ENCODE measurements around the gene CYS1.

CYS1 gene

GRCh38 chr2:10029875-10030223 lies 50.4 kb downstream of the CYS1 start:
- Histone ChIP-seq H2BK5ac (ENCODE audit: low read length) (no peak overlapping the region), H2BK120ac (ENCODE audit: low read depth, low read length) (no peak overlapping the region), H3K79me2 (ENCODE audit: control insufficient read depth, insufficient read depth, low read length) (no peaks in the 10 kb centered on the region), H3K4me3 (ENCODE audit: low read length) (no peak overlapping the region), H3K27me3 (ENCODE audit: insufficient read depth, low read length, poor library complexity) (no peaks in the 10 kb centered on the region), H3K9ac (ENCODE audit: low read length) (no peak overlapping the region), H2BK15ac (replicated peaks; ENCODE audit: low read depth) (no peak overlapping the region), H3K4me1 (ENCODE audit: control insufficient read depth, low read depth, low read length) (peaks cover 9% of the 10 kb centered on the region), H3K23ac (ENCODE audit: low read length) (no peak overlapping the region), H3K79me1 (ENCODE audit: low read length) (no peaks in the 10 kb centered on the region), H3K4me2 (ENCODE audit: low read length) (no peak overlapping the region), H3K4ac (ENCODE audit: low read depth, low read length) (no peak overlapping the region), H4K5ac (ENCODE audit: low read length) (no peak overlapping the region), H3K36me3 (ENCODE audit: control insufficient read depth, insufficient read depth, low read length) (no peaks in the 10 kb centered on the region), H4K8ac (ENCODE audit: low read depth, low read length) (no peak overlapping the region), H3K27ac (ENCODE audit: low read depth, low read length) (no peak overlapping the region), H3K18ac (ENCODE audit: low read length) (no peak overlapping the region), H2AK5ac (ENCODE audit: low read length) (no peak overlapping the region), H3K56ac (ENCODE audit: low read length) (no peak overlapping the region)
- DNase-seq: no peak
- no CpG with 5 or more reads among the region's 7 CpGs for WGBS (ENCODE audit: extremely low coverage, insufficient coverage, low lambda C conversion rate)

DNA sequence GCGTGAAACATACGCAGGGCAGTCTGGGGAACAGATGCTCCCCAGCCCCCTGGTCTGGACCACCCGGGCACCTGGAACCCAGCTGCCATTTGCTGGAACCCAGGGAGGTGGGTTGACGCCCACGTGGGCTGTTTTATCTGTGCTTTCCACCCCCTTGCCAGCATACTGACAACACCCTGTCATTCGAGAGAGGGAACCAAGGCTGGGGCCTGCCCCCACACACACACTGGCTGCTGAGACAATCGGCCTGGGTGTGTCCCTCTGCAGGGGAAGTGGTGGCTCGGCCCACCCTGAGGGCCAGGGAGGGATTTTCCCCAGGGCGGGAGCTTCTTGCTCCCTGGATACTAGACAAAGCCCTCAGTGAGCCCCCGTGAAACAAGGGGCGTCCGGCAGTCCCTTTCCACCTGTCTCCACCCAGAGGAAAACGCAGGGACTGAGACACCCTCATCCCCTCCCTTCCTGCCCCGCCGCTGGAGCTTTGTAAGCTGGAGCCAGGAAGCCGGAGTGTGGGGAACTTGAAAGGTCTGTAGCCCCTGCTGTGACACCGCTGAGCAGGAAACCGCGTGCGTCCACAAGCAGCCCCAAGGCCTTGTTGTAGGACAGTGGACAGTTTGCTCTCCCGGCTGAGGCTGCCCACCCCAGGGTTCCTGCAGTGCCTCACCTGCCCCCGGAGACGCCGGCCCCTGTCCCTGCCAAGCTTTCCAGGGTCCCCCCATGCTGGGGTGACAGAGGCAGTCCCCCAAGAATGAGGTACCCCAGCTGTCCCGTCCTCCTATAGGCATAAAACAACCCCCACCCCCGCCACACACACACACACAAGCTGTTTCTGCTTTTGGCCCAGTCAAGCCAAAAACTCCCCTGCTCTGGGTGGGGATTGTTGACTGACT lies 51.0 kb downstream of the CYS1 start:
- H4K5ac ChIP-seq (ENCODE audit: low read length): no peak overlapping the region
- peaks cover 9% of the 10 kb centered on the region for H3K4me1 ChIP-seq (ENCODE audit: control insufficient read depth, low read depth, low read length)
- H3K79me1 ChIP-seq (ENCODE audit: low read length): no peaks in the 10 kb centered on the region
- no CpG with 5 or more reads among the region's 26 CpGs for WGBS (ENCODE audit: extremely low coverage, insufficient coverage, low lambda C conversion rate)
- no peak overlapping the region for H3K4me2 ChIP-seq (ENCODE audit: low read length)
- peak overlapping the region; percentile 79 for H3K56ac ChIP-seq (ENCODE audit: low read length)
- peak; percentile 61 for DNase-seq
- H2BK5ac ChIP-seq (ENCODE audit: low read length): no peak overlapping the region
- H3K79me2 ChIP-seq (ENCODE audit: control insufficient read depth, insufficient read depth, low read length): no peaks in the 10 kb centered on the region
- H2AK5ac ChIP-seq (ENCODE audit: low read length): no peak overlapping the region
- H2BK120ac ChIP-seq (ENCODE audit: low read depth, low read length): no peak overlapping the region
- H3K4me3 ChIP-seq (ENCODE audit: low read length): no peak overlapping the region
- peak overlapping the region; percentile 11 for H3K18ac ChIP-seq (ENCODE audit: low read length)
- H3K9ac ChIP-seq (ENCODE audit: low read length): peak overlapping the region; percentile 23
- no peak overlapping the region for H3K23ac ChIP-seq (ENCODE audit: low read length)
- H3K4ac ChIP-seq (ENCODE audit: low read depth, low read length): no peak overlapping the region
- H3K36me3 ChIP-seq (ENCODE audit: control insufficient read depth, insufficient read depth, low read length): no peaks in the 10 kb centered on the region
- no peak overlapping the region for H2BK15ac ChIP-seq (replicated peaks; ENCODE audit: low read depth)
- no peak overlapping the region for H3K27ac ChIP-seq (ENCODE audit: low read depth, low read length)
- no peaks in the 10 kb centered on the region for H3K27me3 ChIP-seq (ENCODE audit: insufficient read depth, low read length, poor library complexity)
- no peak overlapping the region for H4K8ac ChIP-seq (ENCODE audit: low read depth, low read length)

DNA sequence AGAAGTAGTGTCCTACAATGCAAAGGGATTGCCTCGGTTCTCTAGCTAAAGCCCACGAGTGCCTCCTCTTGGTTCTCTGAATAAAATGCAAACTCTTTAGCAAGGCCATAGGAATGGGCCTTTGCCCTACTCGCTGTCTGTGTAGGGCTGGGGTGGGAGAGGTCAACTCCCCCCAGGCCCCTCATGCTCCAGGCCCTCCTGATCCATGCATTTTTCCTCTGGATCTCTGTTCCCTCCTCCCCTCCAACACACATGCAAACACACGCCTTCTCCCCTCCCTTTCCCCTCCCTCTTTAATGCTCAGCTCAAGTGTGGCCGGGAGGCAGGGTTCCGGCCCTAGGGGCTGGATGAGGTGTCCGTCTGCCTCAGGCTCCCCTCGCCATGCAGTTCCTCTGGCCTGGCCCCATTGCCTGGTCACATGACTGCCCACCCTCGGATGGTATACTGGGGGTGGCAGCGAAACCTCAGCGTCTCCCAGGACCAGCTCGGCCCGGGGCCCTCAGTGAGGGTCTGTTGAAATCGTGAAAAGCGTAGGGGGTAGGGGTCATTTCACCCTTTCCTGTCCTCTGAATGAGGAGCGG lies 51.7 kb downstream of the CYS1 start:
- H3K27ac ChIP-seq (ENCODE audit: low read depth, low read length): no peak overlapping the region
- peak; percentile 64 for DNase-seq

DNA sequence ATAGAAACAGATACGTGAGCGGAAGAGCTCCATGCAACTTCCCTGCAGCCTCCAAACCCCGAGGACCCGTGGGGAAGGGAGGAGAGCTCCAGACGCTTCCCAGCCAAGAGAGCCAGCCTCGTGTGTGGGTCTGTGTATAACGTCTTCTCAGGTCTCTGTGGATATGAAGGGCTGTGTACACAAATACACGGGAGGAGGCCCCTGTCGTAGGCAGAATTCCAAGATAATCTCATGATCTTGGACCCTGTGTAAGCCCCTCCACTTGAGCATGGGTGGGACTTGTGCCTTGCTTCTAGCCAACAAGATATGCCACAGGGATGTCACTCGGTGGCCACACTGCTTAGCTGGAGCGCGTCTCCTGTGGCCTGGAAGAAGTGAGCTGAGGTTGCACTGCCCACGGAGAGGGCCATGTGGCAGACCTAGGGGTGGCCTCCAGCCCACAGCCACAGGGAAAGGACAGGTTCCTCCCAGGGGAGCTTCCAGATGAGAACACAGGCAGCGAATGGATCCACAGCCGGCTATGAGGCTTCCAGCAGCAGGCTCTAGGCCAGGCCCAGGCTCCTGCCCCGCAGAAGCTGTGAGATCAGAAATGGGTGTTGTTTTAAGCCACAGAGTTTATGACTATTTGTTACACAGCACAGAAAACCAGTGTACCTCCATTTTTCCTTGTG lies 52.4 kb downstream of the CYS1 start:
- no peak overlapping the region for H3K9ac ChIP-seq (ENCODE audit: low read length)
- H4K5ac ChIP-seq (ENCODE audit: low read length): no peak overlapping the region
- no peak overlapping the region for H3K18ac ChIP-seq (ENCODE audit: low read length)
- no CpG with 5 or more reads among the region's 16 CpGs for whole genome bisulfite sequencing (ENCODE audit: extremely low coverage, insufficient coverage, low lambda C conversion rate)
- H3K23ac ChIP-seq (ENCODE audit: low read length): peak overlapping the region; percentile 80
- H3K36me3 ChIP-seq (ENCODE audit: control insufficient read depth, insufficient read depth, low read length): no peaks in the 10 kb centered on the region
- no peak overlapping the region for H3K4me3 ChIP-seq (ENCODE audit: low read length)
- no peak overlapping the region for H2AK5ac ChIP-seq (ENCODE audit: low read length)
- H3K79me1 ChIP-seq (ENCODE audit: low read length): no peaks in the 10 kb centered on the region
- no peak for DNase-seq
- no peaks in the 10 kb centered on the region for H3K79me2 ChIP-seq (ENCODE audit: control insufficient read depth, insufficient read depth, low read length)
- peak overlapping the region; percentile 56 for H3K56ac ChIP-seq (ENCODE audit: low read length)
- peaks cover 9% of the 10 kb centered on the region for H3K4me1 ChIP-seq (ENCODE audit: control insufficient read depth, low read depth, low read length)
- no peak overlapping the region for H3K4me2 ChIP-seq (ENCODE audit: low read length)
- H4K8ac ChIP-seq (ENCODE audit: low read depth, low read length): no peak overlapping the region
- no peak overlapping the region for H3K4ac ChIP-seq (ENCODE audit: low read depth, low read length)
- H2BK120ac ChIP-seq (ENCODE audit: low read depth, low read length): no peak overlapping the region
- no peak overlapping the region for H2BK5ac ChIP-seq (ENCODE audit: low read length)
- H3K27ac ChIP-seq (ENCODE audit: low read depth, low read length): no peak overlapping the region
- H2BK15ac ChIP-seq (replicated peaks; ENCODE audit: low read depth): no peak overlapping the region
- no peaks in the 10 kb centered on the region for H3K27me3 ChIP-seq (ENCODE audit: insufficient read depth, low read length, poor library complexity)

More for the DNA sequence above, 51.7 kb downstream of the CYS1 start:
- no peak overlapping the region for H4K8ac ChIP-seq (ENCODE audit: low read depth, low read length)
- no peaks in the 10 kb centered on the region for H3K27me3 ChIP-seq (ENCODE audit: insufficient read depth, low read length, poor library complexity)
- H2BK120ac ChIP-seq (ENCODE audit: low read depth, low read length): no peak overlapping the region
- no peak overlapping the region for H2BK5ac ChIP-seq (ENCODE audit: low read length)
- no peak overlapping the region for H3K4me3 ChIP-seq (ENCODE audit: low read length)
- no peaks in the 10 kb centered on the region for H3K36me3 ChIP-seq (ENCODE audit: control insufficient read depth, insufficient read depth, low read length)
- peak overlapping the region; percentile 1 for H3K4ac ChIP-seq (ENCODE audit: low read depth, low read length)
- H3K56ac ChIP-seq (ENCODE audit: low read length): peak overlapping the region; percentile 79
- H2AK5ac ChIP-seq (ENCODE audit: low read length): no peak overlapping the region
- H3K18ac ChIP-seq (ENCODE audit: low read length): peak overlapping the region; percentile 1
- no CpG with 5 or more reads among the region's 16 CpGs for WGBS (ENCODE audit: extremely low coverage, insufficient coverage, low lambda C conversion rate)
- no peak overlapping the region for H3K23ac ChIP-seq (ENCODE audit: low read length)
- H4K5ac ChIP-seq (ENCODE audit: low read length): no peak overlapping the region
- H3K79me1 ChIP-seq (ENCODE audit: low read length): no peaks in the 10 kb centered on the region
- no peaks in the 10 kb centered on the region for H3K79me2 ChIP-seq (ENCODE audit: control insufficient read depth, insufficient read depth, low read length)
- no peak overlapping the region for H3K9ac ChIP-seq (ENCODE audit: low read length)
- H3K4me1 ChIP-seq (ENCODE audit: control insufficient read depth, low read depth, low read length): peaks cover 9% of the 10 kb centered on the region
- no peak overlapping the region for H2BK15ac ChIP-seq (replicated peaks; ENCODE audit: low read depth)
- H3K4me2 ChIP-seq (ENCODE audit: low read length): no peak overlapping the region

GRCh38 chr2:10026940-10027569 lies 53.2 kb downstream of the CYS1 start:
- no peaks in the 10 kb centered on the region for H3K27me3 ChIP-seq (ENCODE audit: insufficient read depth, low read length, poor library complexity)
- no peak overlapping the region for H3K23ac ChIP-seq (ENCODE audit: low read length)

More at GRCh38 chr2:10026940-10027569, 53.2 kb downstream of the CYS1 start:
- Histone ChIP-seq H3K36me3 (ENCODE audit: control insufficient read depth, insufficient read depth, low read length) (no peaks in the 10 kb centered on the region), H2BK5ac (ENCODE audit: low read length) (no peak overlapping the region), H2BK120ac (ENCODE audit: low read depth, low read length) (no peak overlapping the region), H3K4me3 (ENCODE audit: low read length) (no peak overlapping the region), H3K27ac (ENCODE audit: low read depth, low read length) (no peak overlapping the region), H3K56ac (ENCODE audit: low read length) (no peak overlapping the region), H3K79me1 (ENCODE audit: low read length) (no peaks in the 10 kb centered on the region), H3K4me2 (ENCODE audit: low read length) (no peak overlapping the region), H3K9ac (ENCODE audit: low read length) (no peak overlapping the region), H3K79me2 (ENCODE audit: control insufficient read depth, insufficient read depth, low read length) (no peaks in the 10 kb centered on the region), H4K5ac (ENCODE audit: low read length) (no peak overlapping the region), H3K18ac (ENCODE audit: low read length) (no peak overlapping the region), H2BK15ac (replicated peaks; ENCODE audit: low read depth) (no peak overlapping the region), H3K4ac (ENCODE audit: low read depth, low read length) (no peak overlapping the region), H4K8ac (ENCODE audit: low read depth, low read length) (no peak overlapping the region), H2AK5ac (ENCODE audit: low read length) (no peak overlapping the region), H3K4me1 (ENCODE audit: control insufficient read depth, low read depth, low read length) (peaks cover 9% of the 10 kb centered on the region)
- no CpG with 5 or more reads among the region's 8 CpGs for WGBS (ENCODE audit: extremely low coverage, insufficient coverage, low lambda C conversion rate)
- DNase-seq: no peak

Measured in mesendoderm (in vitro differentiated cells).